NOMO-1 treated with dmso at 0.1 percent for 144 hours (cell line): ENCODE results near the gene SMYD3.

Source experiments
- DNase-seq: peaks from one replicate; lab custom pipeline; 2025; ENCODE audit not compliant: unreplicated experiment; lab: John Stamatoyannopoulos, UW

Gene SMYD3

GRCh38 chr1:246476771-246477170 lies 30.3 kb downstream of the SMYD3 start:
- no peak for DNase-seq

GRCh38 chr1:246471688-246472087 lies 35.4 kb downstream of the SMYD3 start:
- DNase-seq: no peak

GRCh38 chr1:246470585-246470984 lies 36.5 kb downstream of the SMYD3 start:
- DNase-seq: no peak

- no peak for DNase-seq
Measured at GRCh38 chr1:246462986-246463385, 44.1 kb downstream of the SMYD3 start.

GRCh38 chr1:246460406-246460805 lies 46.7 kb downstream of the SMYD3 start:
- DNase-seq: no peak

- no peak for DNase-seq
Measured at GRCh38 chr1:246459221-246459620, 47.9 kb downstream of the SMYD3 start.

GRCh38 chr1:246455476-246455875 lies 51.6 kb downstream of the SMYD3 start:
- no peak for DNase-seq

- no peak for DNase-seq
Measured at GRCh38 chr1:246454655-246455054, 52.4 kb downstream of the SMYD3 start.

- no peak for DNase-seq
Measured at GRCh38 chr1:246450611-246451251, 56.3 kb downstream of the SMYD3 start.

GRCh38 chr1:246448373-246448772 lies 58.7 kb downstream of the SMYD3 start:
- no peak for DNase-seq

- DNase-seq: no peak
Measured at GRCh38 chr1:246447501-246447900, 59.6 kb downstream of the SMYD3 start.

GRCh38 chr1:246445503-246445902 lies 61.6 kb downstream of the SMYD3 start:
- no peak for DNase-seq

GRCh38 chr1:246444617-246445016 lies 62.5 kb downstream of the SMYD3 start:
- DNase-seq: no peak

GRCh38 chr1:246437961-246438360 lies 69.1 kb downstream of the SMYD3 start:
- DNase-seq: no peak

GRCh38 chr1:246435421-246436041 lies 71.5 kb downstream of the SMYD3 start:
- DNase-seq: no peak

GRCh38 chr1:246434335-246434734 lies 72.7 kb downstream of the SMYD3 start:
- no peak for DNase-seq

- DNase-seq: no peak
Measured at GRCh38 chr1:246428542-246429308, 78.4 kb downstream of the SMYD3 start.

GRCh38 chr1:246427611-246428010 lies 79.5 kb downstream of the SMYD3 start:
- no peak for DNase-seq

GRCh38 chr1:246425895-246426294 lies 81.2 kb downstream of the SMYD3 start:
- DNase-seq: no peak

- DNase-seq: no peak
Measured at GRCh38 chr1:246425139-246425794, 81.8 kb downstream of the SMYD3 start.

GRCh38 chr1:246420300-246420699 lies 86.8 kb downstream of the SMYD3 start:
- no peak for DNase-seq
